Measurements from ENCODE around the gene CTRL. TPM values are rescaled to one million over a fixed set of nuclear protein-coding genes. Genes with fewer than 3 reads are reported as not detected.

The CTRL gene
- total RNA-seq, 1 donor from 2014 or later: 2.8 TPM

- H3K27me3 Mint-ChIP-seq (ENCODE audit: unreplicated experiment): peaks cover 4% of the 10 kb centered on the region
- no peak overlapping the region for H3K27ac Mint-ChIP-seq (ENCODE audit: unreplicated experiment)
- no peak for DNase-seq
- H3K4me1 Mint-ChIP-seq (ENCODE audit: low read depth, unreplicated experiment): no peaks in the 10 kb centered on the region
- peaks cover 1% of the 10 kb centered on the region for H3K9me3 Mint-ChIP-seq (ENCODE audit: unreplicated experiment)
- H3K4me3 Mint-ChIP-seq (ENCODE audit: unreplicated experiment): no peak overlapping the region
- H3K36me3 Mint-ChIP-seq (ENCODE audit: unreplicated experiment): no peaks in the 10 kb centered on the region
- no peak for TF ChIP-seq CTCF (IDR thresholded peaks at IDR 0.05; ENCODE audit: partially characterized antibody, unreplicated experiment)
These were observed 15.4 kb upstream of the CTRL start for GRCh38 chr16:67946966-67947558.

- Mint-ChIP-seq H3K27ac (ENCODE audit: unreplicated experiment) (no peak overlapping the region), H3K27me3 (ENCODE audit: unreplicated experiment) (peaks cover 6% of the 10 kb centered on the region), H3K4me3 (ENCODE audit: unreplicated experiment) (no peak overlapping the region), H3K4me1 (ENCODE audit: low read depth, unreplicated experiment) (no peaks in the 10 kb centered on the region), H3K36me3 (ENCODE audit: unreplicated experiment) (no peaks in the 10 kb centered on the region), H3K9me3 (ENCODE audit: unreplicated experiment) (no peaks in the 10 kb centered on the region)
- no peak for TF ChIP-seq CTCF (IDR thresholded peaks at IDR 0.05; ENCODE audit: partially characterized antibody, unreplicated experiment)
- DNase-seq: no peak
These were observed 14.5 kb upstream of the CTRL start for GRCh38 chr16:67946128-67946569.

GRCh38 chr16:67945392-67945933 lies 13.8 kb upstream of the CTRL start:
- Mint-ChIP-seq H3K9me3 (ENCODE audit: unreplicated experiment) (no peaks in the 10 kb centered on the region), H3K36me3 (ENCODE audit: unreplicated experiment) (no peaks in the 10 kb centered on the region), H3K4me1 (ENCODE audit: low read depth, unreplicated experiment) (no peaks in the 10 kb centered on the region), H3K4me3 (ENCODE audit: unreplicated experiment) (no peak overlapping the region), H3K27me3 (ENCODE audit: unreplicated experiment) (peaks cover 6% of the 10 kb centered on the region), H3K27ac (ENCODE audit: unreplicated experiment) (no peak overlapping the region)
- DNase-seq: no peak
- no peak for TF ChIP-seq CTCF (IDR thresholded peaks at IDR 0.05; ENCODE audit: partially characterized antibody, unreplicated experiment)

- no peak overlapping the region for H3K4me3 Mint-ChIP-seq (ENCODE audit: unreplicated experiment)
- DNase-seq: no peak
- H3K36me3 Mint-ChIP-seq (ENCODE audit: unreplicated experiment): no peaks in the 10 kb centered on the region
- H3K9me3 Mint-ChIP-seq (ENCODE audit: unreplicated experiment): no peaks in the 10 kb centered on the region
- TF ChIP-seq CTCF (IDR thresholded peaks at IDR 0.05; ENCODE audit: partially characterized antibody, unreplicated experiment): no peak
- no peaks in the 10 kb centered on the region for H3K4me1 Mint-ChIP-seq (ENCODE audit: low read depth, unreplicated experiment)
- no peak overlapping the region for H3K27ac Mint-ChIP-seq (ENCODE audit: unreplicated experiment)
- peaks cover 6% of the 10 kb centered on the region for H3K27me3 Mint-ChIP-seq (ENCODE audit: unreplicated experiment)
These were observed 13.2 kb upstream of the CTRL start for GRCh38 chr16:67944690-67945391.
